ENCODE data around the gene CCDC9B.
A peak's percentile ranks its signal among the peaks of the same experiment; 100 is the strongest.

The CCDC9B gene

GRCh38 chr15:40306371-40306770 is 34.4 kb downstream of the CCDC9B start:
- no peak for DNase-seq

- no peak for DNase-seq
Observed at GRCh38 chr15:40305281-40305680, 35.5 kb downstream of the CCDC9B start.

- no peak for DNase-seq
Observed at GRCh38 chr15:40303576-40303975, 37.2 kb downstream of the CCDC9B start.

GRCh38 chr15:40302981-40303380 is 37.8 kb downstream of the CCDC9B start:
- DNase-seq: no peak

- DNase-seq: no peak
Observed at GRCh38 chr15:40302288-40302886, 38.4 kb downstream of the CCDC9B start.

DNA sequence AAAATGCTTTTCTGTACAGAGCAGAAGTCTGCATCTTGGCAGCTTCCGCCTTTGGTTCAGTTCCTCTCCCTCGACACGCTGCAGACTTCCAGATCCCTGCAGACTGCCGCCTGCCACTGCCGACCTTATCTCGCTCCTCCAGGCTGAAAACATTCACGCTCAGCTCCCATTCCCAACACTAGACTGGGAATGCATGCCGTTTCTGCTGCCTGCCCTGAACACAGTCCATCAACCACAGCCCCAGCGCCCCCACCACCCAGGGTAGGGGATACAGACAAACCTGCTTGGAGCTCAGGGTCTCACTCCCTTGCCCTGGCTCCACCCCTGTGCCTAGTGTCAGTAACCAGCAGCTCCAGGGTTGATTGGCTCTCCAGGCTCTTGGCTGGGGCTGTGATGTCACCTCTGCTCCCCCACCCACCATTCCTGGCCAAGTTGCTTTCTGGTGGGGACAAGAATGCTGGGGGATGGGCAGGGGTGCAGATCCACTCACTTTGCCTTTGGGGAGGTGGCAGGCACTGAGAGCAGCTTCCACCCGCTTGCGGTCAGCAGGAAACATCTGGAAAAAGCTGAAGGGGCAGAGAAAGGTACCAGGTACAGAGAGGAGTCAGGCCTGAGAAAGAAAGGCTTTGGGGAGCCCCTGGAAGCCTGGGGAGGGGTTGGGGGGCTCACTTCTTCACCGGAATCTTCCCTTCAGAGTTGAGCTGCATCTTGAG is 39.1 kb downstream of the CCDC9B start:
- no peak for DNase-seq

DNA sequence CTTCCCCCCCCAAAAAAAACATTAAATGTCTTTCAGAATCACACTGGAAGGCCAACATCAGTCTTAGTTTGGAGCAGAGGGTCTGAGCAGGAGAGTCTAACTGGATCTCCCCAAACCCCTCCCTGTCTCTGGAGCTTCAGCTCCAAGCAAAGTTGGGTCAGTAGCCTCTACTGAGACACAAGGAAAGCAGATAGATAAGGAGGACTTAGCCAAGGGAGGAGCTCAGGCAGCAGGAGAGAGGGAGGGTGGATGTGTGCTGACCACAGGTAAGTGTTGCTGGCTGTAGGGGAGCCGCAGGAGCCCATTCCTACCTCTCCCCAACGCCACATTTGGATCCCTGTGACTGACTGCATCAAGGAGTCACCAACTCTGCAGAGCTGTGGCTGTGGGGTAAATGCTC is 40.0 kb downstream of the CCDC9B start:
- DNase-seq: no peak

DNA sequence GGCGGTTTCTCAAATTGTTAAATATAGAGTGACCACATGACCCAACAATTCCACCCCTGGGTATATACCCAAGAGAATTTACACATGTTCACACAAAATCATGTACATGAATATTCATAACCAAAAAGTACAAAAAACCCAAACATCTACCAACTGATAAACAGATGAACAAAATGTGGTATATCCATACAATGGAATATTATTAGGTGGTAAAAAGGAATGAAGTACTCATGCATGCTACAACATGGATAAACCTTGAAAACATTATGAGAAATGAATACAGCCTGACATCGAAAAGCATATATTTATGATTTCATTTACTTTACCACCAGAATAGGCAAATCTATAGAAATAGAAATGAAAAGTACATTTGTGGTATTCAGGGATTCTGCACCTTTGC is 40.4 kb downstream of the CCDC9B start:
- no peak for DNase-seq

DNA sequence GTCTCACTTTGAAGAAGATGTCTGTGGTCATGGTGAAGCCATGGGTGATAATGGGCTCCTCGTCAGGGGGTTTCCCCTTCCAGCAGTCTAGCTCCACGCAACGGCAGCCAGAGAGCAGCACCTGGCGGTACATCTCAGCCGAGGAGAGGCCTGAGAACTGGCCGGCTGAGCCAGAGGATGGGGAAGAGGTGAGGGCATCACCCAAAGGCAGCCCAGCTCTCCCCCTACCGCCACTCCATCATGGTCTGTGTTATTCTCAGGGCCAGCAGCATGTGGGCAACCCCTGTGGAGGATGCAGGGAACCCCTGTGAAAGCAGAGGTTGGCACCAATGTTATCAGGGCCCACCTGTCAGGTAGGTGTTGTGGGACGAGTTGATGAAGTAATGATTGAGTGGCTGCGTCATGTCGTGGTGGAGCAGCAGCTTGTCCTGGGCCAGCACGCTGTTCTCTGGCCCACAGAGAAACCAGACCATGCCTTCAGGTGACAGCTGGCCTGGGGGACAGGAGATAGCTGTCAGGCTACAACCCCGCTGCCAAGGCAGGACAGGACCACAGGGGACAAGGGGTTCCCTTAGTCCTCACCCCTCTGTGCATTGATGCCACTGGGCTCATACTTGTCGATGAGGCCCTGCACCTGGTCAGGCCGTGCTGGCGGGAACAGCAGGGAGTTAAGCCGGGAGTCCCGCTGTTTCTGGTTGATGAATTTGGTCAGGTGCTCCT is 42.4 kb downstream of the CCDC9B start:
- no peak for DNase-seq

DNA sequence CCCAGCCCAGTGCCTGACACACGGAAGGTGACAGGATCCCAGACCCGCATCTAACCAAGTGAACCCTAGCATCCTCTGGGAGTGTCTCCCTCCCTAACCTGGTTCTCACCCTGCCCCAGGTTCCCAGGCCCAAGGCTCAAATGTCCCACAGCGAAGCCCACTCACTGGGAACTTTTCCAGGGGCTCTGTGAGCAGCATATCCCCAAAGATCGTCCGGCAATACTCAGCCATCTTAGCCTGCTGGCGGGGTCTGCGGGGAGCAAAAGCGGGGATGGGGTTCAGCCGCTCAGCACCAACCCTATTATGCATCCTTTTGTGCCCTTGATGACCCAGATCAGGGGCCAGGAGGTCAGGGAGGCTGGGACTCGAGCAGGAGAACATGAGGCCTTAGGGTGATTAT is 43.4 kb downstream of the CCDC9B start:
- DNase-seq: no peak

GRCh38 chr15:40296561-40297230 is 44.0 kb downstream of the CCDC9B start:
- peak; percentile 26 for DNase-seq

- no peak for DNase-seq
Observed at GRCh38 chr15:40295877-40296560, 44.7 kb downstream of the CCDC9B start.

DNA sequence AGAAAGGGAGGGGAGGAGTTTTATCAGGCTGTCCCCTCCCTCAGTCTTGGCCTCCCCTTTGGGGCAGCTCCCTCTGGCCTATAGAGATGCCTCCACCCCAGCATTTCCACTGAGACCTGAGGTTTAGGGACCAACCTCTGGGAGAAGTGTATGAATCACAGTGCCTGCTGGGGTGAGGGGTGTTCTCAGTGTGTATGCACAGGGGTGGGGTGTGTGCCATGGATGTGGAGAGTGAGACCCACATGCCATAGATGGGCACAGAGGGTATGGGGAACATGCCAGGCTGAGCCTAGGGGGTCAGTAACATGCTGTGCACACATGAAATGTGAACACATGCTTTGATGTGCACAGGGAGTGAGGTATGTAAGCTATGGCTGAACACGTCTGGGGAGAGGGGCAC is 45.4 kb downstream of the CCDC9B start:
- no peak for DNase-seq

DNA sequence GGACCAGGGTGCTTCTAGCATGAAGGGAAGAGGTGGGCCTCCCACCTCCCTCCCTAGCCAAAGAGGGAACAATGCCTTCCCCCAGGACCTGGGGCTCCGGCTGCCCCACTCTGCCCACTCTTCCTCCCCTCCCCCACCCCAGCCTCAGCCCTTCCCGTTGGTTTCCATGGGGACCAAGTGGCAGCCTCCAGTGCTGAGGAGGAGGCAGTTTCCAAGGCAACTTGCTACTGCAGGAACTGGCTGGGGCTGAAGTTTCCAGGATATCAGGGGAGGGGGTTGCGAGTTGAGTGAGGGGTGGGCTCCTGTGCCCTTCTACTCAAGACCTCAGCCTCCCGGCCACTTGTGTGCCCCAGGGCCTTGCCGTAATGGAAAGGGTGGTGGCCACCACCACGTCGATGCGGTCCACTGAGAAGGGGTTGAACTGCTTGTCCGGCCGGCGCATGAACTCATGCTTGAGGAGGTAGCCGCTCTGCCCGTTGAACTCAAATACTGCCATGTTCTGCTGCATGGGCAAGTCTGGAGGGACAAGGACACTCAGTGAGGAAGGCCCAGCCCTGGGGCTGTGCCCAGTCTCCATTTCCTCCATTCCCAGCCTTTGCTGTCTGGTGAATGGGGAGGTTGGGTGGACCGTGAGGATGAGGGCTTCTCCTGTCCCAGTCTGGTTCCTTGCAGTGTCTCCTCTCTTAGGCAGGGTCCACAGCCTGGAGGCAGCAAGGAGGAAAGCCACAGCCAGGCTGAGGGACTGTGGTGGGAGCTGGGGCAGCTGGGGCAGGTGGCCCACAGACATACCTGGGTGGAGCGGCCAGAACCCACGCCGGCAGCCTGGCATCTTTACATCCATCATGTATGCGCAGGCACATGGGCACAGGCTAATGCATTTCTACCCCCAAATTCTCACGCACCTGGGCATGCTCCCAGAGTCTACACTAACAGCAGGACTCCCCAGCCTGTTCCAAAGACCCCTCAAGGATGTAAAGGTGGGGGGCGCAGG is 46.5 kb downstream of the CCDC9B start:
- DNase-seq: no peak

DNA sequence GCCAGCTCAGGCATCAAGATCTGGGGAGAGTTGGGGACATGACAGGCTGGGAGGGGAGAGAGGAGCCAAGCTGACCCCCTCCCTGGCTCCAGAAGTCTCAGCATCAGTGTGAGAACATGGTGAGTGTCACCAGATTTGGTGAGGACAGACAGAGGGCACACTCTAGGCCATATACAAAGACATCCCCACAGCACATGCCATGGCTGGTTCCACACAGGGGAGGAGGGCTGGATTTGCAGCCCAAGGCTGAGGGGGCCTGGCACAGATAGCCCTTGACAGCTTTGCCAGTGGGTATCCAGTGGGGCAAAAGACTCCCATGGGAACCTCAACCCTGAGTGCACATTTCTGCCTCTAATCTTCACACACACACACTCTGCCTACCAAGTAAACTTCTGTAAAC is 47.7 kb downstream of the CCDC9B start:
- no peak for DNase-seq

- DNase-seq: no peak
Observed at GRCh38 chr15:40292246-40292645, 48.5 kb downstream of the CCDC9B start.

- peak; percentile 79 for DNase-seq
Observed at GRCh38 chr15:40290918-40291574, 49.7 kb downstream of the CCDC9B start.

- no peak for DNase-seq
Observed at GRCh38 chr15:40290545-40290917, 50.2 kb downstream of the CCDC9B start.

DNA sequence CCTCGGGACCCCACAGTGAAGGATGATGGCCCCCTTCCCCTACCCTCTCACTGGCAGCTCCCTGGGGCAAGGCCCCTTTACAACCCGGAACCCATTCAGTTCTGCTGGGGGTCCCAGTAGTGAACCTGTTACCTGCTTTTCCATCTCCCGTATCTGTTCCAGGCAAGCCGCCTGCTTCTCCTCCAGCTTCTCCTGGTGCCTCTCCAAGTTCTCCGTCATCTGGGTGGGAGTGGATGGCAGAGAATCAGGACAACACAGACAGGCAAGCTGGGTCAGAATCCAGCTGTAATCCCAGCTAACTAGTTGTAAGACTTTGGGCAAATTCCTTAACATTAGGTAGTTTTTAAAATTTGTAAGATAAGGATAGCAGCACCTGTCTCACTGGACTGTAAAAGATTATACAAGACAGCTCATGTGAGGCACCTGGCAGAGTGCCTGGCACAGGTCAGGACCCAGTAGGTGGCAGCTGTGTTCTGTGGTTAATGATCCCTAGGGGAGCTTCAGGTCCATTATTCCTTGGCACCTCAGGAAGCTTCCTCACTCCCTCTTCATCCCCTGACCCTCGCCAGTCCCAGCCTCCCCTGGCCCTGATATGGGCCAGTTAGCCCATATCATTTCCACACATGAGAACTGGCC is 51.5 kb downstream of the CCDC9B start:
- peak; percentile 66 for DNase-seq

- no peak for DNase-seq
Observed at GRCh38 chr15:40287968-40288367, 52.8 kb downstream of the CCDC9B start.

DNA sequence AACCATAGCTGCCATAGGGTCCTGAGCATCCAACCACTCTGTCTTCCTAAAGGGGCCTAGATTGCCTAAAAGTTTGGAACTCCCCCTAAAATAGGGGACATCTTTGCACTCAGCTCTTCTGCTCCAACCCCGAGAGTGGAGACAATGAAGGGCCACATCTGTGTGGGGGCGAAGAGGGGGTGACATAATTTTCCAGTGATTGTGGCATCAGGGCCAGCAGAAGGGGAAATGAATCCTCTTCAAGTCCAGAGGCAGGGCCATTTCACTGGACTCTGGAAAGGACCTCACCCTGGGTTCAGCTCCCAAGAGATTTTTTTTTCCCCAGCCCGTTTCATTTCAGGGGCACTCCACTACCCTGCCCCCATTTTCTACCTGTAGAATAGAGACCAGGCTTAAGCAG is 53.2 kb downstream of the CCDC9B start:
- no peak for DNase-seq
